ENCODE data around the gene TKT.

GRCh38 chr3:53267766-53268165 lies 11.9 kb upstream of the TKT start:
- TF ChIP-seq CTCF (conservative IDR thresholded peaks at IDR 0.05): no peak
- TF ChIP-seq ZFX (IDR thresholded peaks at IDR 0.05): no peak
